Left lung (tissue), 10 donors: Measurements from ENCODE around the gene GCK. TPM values are rescaled to one million over a fixed set of nuclear protein-coding genes. Genes with fewer than 3 reads are reported as not detected.

ENCODE experiments used
- ATAC-seq: fragments of 200-7000 bp; cut with Tn5 transposase; one replicate; pipeline ENCODE4 v1.9.1; 2020; ENCODE audit warnings: moderate library complexity
- DNase-seq, 4 donors: peaks; one replicate each; pipeline ENCODE4 v3.0.0-alpha.2; 2013 to 2020
- H3K27ac ChIP-seq, 2 donors: fragments of 200-600 bp; sonication (generic) in 1 of 2; one replicate each; pipeline versions ENCODE4 v1.5.0 to v1.8.0; 2020 to 2021
- H3K27me3 ChIP-seq, 2 donors: fragments of 200-600 bp; sonication (generic) in 1 of 2; one replicate each; pipeline versions ENCODE4 v1.5.0 to v1.8.0; 2020 to 2021
- H3K36me3 ChIP-seq, 2 donors: fragments of 200-600 bp; sonication (generic) in 1 of 2; one replicate each; pipeline versions ENCODE4 v1.5.0 to v1.8.0; 2020 to 2021
- H3K4me1 ChIP-seq, 2 donors: fragments of 200-600 bp; one replicate each; pipeline ENCODE4 v1.8.0; 2021
- H3K4me3 ChIP-seq, 2 donors: fragments of 200-600 bp; sonication (generic) in 1 of 2; one replicate each; pipeline versions ENCODE4 v1.5.0 to v1.8.0; 2020 to 2021; ENCODE audit warnings: mild to moderate bottlenecking in 1 of 2
- H3K9me3 ChIP-seq, 2 donors: fragments of 200-600 bp; sonication (generic) in 1 of 2; one replicate each; pipeline versions ENCODE4 v1.5.0 to v1.8.0; 2020 to 2021
- CTCF ChIP-seq, 2 donors: fragments of 200-600 bp; sonication (generic) in 1 of 2; IDR thresholded peaks; one replicate each; pipeline versions ENCODE4 v1.5.0 to v1.8.0; 2021; ENCODE audit warnings: antibody characterized with exemption in 2 of 2
- intact Hi-C, 2 donors: fragments of 100-400 bp; cut with DNase I; formaldehyde crosslinking; loops; one replicate each; pipeline versions ENCODE4 v1.11.2 to v1.14.2; 2022
- polyA plus RNA-seq, 6 donors: library from polyadenylated mRNA; unstranded; fragments of 120-200 nt; gene quantifications; one replicate each; pipeline ENCODE4 v1.2.1, GENCODE V29; 2013; ENCODE audit not compliant: insufficient read length in 6 of 6
- total RNA-seq, 2 donors: library from RNA; stranded (reverse); fragmentation: NEBNext Ultra II Directional; extraction: Animal tissue kit (Norgen Biotek cat#: 25700); gene quantifications; one replicate each; pipeline ENCODE4 v1.2.1, GENCODE V29; 2021
- donor health status: DM: no; HTN: yes; CAD: no.
- donor health status: DM: no; HTN: no; CAD: no.

The GCK gene
- total and polyA plus RNA-seq, 8 donors = 0.34 to 4.1 (median 2.5) TPM

- ATAC-seq (no peak), DNase-seq (no peak)
- intact Hi-C loops = no loop called here
- Histone ChIP-seq H3K4me1 (no peaks in the 10 kb centered on the region), H3K27me3 (no peaks in the 10 kb centered on the region), H3K36me3 (peaks cover 0 to 66% of the 10 kb centered on the region in 2 donors), H3K9me3 (no peaks in the 10 kb centered on the region), H3K4me3 (no peak overlapping the region), H3K27ac (no peak overlapping the region)
- no peak for TF ChIP-seq CTCF (IDR thresholded peaks at IDR 0.05)
Observed at GRCh38 chr7:44213206-44213876, 24.1 kb upstream of the GCK start.

- no peak for TF ChIP-seq CTCF (IDR thresholded peaks at IDR 0.05)
- Histone ChIP-seq H3K4me3 (no peak overlapping the region), H3K27me3 (no peaks in the 10 kb centered on the region), H3K27ac (no peak overlapping the region), H3K4me1 (no peaks in the 10 kb centered on the region), H3K9me3 (no peaks in the 10 kb centered on the region), H3K36me3 (peaks cover 0 to 72% of the 10 kb centered on the region in 2 donors)
- DNase-seq = no peak
- intact Hi-C loops = no loop called here
- no peak for ATAC-seq
Observed at GRCh38 chr7:44212581-44213184, 23.4 kb upstream of the GCK start.

- no peak overlapping the region for H3K27ac ChIP-seq
- no peaks in the 10 kb centered on the region for H3K4me1 ChIP-seq
- no peaks in the 10 kb centered on the region for H3K27me3 ChIP-seq
- H3K9me3 ChIP-seq = no peaks in the 10 kb centered on the region
- H3K36me3 ChIP-seq = peaks cover 0 to 79% of the 10 kb centered on the region in 2 donors
- no peak overlapping the region for H3K4me3 ChIP-seq
- intact Hi-C loops = no loop called here
- ATAC-seq (no peak), DNase-seq (no peak)
- no peak for TF ChIP-seq CTCF (IDR thresholded peaks at IDR 0.05)
Observed at GRCh38 chr7:44212018-44212417, 22.8 kb upstream of the GCK start.

- Histone ChIP-seq H3K27ac (no peak overlapping the region), H3K9me3 (no peaks in the 10 kb centered on the region), H3K4me1 (no peaks in the 10 kb centered on the region), H3K4me3 (no peak overlapping the region), H3K27me3 (no peaks in the 10 kb centered on the region), H3K36me3 (peaks cover 0 to 87% of the 10 kb centered on the region in 2 donors)
- no peak for TF ChIP-seq CTCF (IDR thresholded peaks at IDR 0.05)
- no peak for ATAC-seq
- no peak for DNase-seq
- intact Hi-C loops = no loop called here
Observed at GRCh38 chr7:44211126-44211675, 22.0 kb upstream of the GCK start.

- Histone ChIP-seq H3K4me1 (no peaks in the 10 kb centered on the region), H3K27ac (no peak overlapping the region), H3K27me3 (no peaks in the 10 kb centered on the region), H3K36me3 (peaks cover 0 to 98% of the 10 kb centered on the region in 2 donors), H3K9me3 (no peaks in the 10 kb centered on the region), H3K4me3 (no peak overlapping the region)
- ATAC-seq = no peak
- TF ChIP-seq CTCF (IDR thresholded peaks at IDR 0.05) = no peak
- no peak for DNase-seq
- intact Hi-C loops = no loop called here
Observed at GRCh38 chr7:44210107-44210506, 20.9 kb upstream of the GCK start.
